ENCODE data around the gene PCDHA1.

The PCDHA1 gene

DNA sequence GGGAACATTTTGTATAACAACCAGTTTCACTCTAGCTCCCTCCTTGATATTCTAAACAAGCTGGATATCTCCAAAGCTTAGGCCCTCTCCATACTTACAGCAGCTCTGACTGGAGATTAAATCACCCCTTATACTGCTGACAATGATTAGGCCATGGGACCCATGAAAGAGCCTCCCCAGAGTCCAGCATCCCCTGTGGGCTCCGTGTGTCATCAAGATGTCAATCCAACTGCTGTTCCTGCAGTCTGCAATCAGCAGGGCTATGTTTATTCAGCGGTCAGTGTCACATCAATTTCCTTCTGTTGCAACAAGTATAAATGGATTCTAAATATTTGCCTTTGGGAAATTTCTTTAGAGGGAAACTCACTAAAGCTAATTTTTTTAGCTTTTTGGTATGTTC is 206.9 kb downstream of the PCDHA1 start:
- Histone ChIP-seq H3K4me3 (no peak overlapping the region), H3K27ac (no peak overlapping the region)
- TF ChIP-seq, protein P1, sequence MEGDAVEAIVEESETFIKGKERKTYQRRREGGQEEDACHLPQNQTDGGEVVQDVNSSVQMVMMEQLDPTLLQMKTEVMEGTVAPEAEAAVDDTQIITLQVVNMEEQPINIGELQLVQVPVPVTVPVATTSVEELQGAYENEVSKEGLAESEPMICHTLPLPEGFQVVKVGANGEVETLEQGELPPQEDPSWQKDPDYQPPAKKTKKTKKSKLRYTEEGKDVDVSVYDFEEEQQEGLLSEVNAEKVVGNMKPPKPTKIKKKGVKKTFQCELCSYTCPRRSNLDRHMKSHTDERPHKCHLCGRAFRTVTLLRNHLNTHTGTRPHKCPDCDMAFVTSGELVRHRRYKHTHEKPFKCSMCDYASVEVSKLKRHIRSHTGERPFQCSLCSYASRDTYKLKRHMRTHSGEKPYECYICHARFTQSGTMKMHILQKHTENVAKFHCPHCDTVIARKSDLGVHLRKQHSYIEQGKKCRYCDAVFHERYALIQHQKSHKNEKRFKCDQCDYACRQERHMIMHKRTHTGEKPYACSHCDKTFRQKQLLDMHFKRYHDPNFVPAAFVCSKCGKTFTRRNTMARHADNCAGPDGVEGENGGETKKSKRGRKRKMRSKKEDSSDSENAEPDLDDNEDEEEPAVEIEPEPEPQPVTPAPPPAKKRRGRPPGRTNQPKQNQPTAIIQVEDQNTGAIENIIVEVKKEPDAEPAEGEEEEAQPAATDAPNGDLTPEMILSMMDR (IDR thresholded peaks at IDR 0.05) = no peak
- DNase-seq (ENCODE audit: low spot score) = no peak

DNA sequence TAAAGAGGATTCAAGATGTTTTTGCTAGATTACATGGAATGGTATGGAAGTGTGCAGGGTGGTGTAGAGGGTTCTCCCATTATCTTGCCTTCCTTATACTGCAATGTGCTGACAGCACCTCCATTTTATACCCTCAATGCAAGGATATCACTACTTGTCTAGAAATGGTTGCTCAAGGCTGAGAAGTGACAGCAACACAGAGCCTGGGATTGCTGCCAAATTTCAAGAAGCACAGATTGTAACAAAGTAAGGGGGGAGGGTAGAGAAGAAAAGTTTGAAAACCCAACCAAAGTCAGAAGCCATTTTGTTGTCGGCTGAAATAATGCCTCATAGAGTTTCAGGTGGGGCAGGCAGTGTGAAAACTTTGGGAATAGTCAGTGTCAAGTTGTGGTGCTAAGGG is 210.1 kb downstream of the PCDHA1 start:
- TF ChIP-seq, protein P1 (IDR thresholded peaks at IDR 0.05) = no peak
- no peak overlapping the region for H3K27ac ChIP-seq
- no peak for DNase-seq (ENCODE audit: low spot score)

DNA sequence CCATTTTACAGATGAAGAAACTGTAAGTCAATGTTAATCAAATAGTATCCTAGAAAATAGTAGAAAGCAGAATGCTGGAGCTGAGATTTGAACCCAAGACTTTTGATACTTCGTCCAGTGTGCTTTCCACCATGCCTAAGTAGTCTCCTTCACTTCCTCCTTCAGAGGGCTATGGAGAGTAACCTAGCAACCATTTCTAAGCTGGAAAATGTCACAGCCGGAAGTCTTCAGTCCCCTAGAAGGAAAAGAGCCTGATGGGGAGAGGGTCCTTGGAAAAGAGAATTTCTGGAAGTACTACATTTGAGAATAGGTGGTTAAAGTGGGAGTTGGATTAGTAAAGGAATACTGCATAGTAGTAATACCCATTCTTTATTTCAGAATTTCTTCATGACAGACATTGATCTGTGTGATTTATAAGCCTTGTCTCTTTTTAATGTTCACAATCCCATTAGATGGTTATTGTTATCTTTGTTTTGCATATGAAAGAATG is 213.0 kb downstream of the PCDHA1 start:
- no peak overlapping the region for H3K27ac ChIP-seq
- DNase-seq (ENCODE audit: low spot score) = no peak
- TF ChIP-seq, protein P1 (IDR thresholded peaks at IDR 0.05) = no peak

More for the DNA sequence above, 210.1 kb downstream of the PCDHA1 start:
- no peak overlapping the region for H3K4me3 ChIP-seq

DNA sequence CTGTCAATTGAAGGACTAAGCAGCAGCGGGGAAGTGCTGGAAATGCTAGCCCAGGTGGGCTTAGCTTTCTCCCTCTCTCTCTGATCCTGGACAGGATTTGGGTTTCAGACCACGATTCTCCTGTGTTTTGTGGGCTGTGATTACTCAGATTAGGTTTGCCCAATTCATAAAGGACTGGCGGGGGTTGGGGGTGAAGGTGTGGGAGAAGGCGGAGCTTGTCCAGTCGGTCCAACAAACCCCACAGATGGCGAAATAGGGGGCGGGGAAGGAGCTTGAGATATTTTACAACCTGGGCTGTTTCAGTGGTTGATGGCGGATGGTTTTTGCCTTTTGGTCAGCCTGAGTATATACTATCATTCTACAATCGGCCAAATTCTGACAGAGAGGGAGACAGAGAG is 215.5 kb downstream of the PCDHA1 start:
- Histone ChIP-seq H3K27ac (no peak overlapping the region), H3K4me3 (peak overlapping the region; percentile 61)
- TF ChIP-seq, protein P1 (IDR thresholded peaks at IDR 0.05) = no peak
- no peak for DNase-seq (ENCODE audit: low spot score)

More for the DNA sequence above, 213.0 kb downstream of the PCDHA1 start:
- H3K4me3 ChIP-seq = no peak overlapping the region

DNA sequence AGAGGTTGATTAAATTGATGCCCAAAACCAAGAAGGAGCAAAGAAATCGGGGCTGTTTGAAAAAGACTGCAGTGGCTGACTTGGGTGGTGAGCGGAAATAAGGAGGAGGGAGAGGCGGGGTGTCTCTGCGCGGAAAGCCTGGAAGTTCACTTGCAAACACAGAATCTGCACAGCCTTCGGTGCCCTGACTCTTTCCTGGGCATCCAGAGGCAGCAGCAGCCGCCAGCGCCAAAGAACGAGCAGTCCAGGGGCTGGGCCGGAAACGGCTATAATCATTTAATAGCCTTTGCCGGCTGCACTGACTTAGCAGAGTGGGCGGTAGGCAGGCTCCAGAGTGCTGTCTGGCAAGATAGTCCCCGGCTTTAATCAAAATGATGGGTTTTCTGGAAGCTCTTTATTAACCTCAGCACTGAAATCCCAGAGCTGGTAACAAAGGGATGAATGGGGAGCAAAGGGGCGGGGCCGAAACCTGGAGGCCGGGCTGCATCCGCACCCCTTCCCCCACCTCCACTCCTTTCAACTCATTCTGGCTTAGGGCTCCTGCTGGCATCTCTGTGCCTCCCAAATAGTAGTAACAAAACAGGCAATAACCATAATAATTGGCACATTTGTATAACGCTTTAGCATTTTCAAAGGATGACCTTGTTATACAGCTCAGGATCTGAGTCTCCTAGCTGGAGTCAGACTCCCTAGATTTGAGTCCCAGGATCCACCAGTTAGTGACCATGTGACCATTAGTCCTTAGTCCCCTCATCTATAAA is 216.1 kb downstream of the PCDHA1 start:
- Histone ChIP-seq H3K27ac (no peak overlapping the region), H3K4me3 (peak overlapping the region; percentile 61)
- TF ChIP-seq, protein P1 (IDR thresholded peaks at IDR 0.05) = no peak
- DNase-seq (ENCODE audit: low spot score) = no peak

DNA sequence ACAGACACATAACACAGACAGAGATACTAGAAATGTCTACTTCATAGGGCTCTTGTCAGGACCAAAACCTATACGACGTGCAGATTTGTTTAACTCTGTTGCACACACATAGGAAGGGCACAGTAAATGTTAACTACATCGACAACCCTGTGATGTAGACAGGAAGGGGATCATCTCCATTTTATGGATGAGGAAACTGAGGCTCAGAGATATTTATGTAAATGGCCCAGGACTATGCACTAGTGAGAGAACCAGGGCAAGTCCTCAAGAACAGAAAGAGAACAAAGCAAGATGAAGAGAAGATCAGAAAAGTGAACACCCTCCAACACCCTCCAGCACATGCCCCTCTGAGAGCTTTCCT is 216.6 kb downstream of the PCDHA1 start:
- DNase-seq (ENCODE audit: low spot score) = no peak
- Histone ChIP-seq H3K27ac (no peak overlapping the region), H3K4me3 (no peak overlapping the region)
- TF ChIP-seq, protein P1 (IDR thresholded peaks at IDR 0.05) = no peak

DNA sequence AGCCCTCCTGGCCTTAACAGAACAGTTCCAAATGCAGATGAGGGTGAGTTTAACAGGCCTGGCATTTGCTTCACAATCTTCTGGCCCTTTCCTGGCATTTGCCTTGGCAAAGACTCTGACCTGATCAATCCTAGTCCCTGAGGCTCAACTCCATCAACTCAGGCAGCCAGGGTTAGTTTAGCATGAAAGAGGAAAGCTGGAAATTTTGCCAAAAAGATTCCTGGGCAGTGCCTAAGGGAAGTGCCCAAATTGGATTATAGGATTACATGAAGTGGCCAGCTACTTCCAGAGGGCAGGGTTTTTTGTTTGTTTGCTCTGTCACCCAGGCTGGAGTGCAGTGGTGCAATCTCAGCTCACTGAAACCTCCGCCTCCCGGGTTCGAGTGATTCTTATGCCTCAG is 217.1 kb downstream of the PCDHA1 start:
- DNase-seq (ENCODE audit: low spot score) = no peak
- TF ChIP-seq, protein P1 (IDR thresholded peaks at IDR 0.05) = no peak
- Histone ChIP-seq H3K27ac (no peak overlapping the region), H3K4me3 (no peak overlapping the region)

Measured in coronary artery (tissue), 2 donors.